HG03439 (cell line): ENCODE results near the gene PDGFB.

Experiments
- ATAC-seq: cut with Tn5 transposase; IDR thresholded peaks from one replicate; pipeline ENCODE4 v1.9.1; 2021; ENCODE audit warnings: mild to moderate bottlenecking, moderate library complexity; ENCODE audit not compliant: unreplicated experiment

The PDGFB gene

GRCh38 chr22:39244496-39245129 lies at the start of gene PDGFB:
PDGFB (minus strand) TSS chr22:39244982; CDS start chr22:39243963, 1,019 bp downstream.
- ATAC-seq: no peak

GRCh38 chr22:39293766-39294368 lies 49.1 kb upstream of the PDGFB start:
- no peak for ATAC-seq

- ATAC-seq: no peak
These were observed 47.8 kb upstream of the PDGFB start for GRCh38 chr22:39292561-39293074.

- no peak for ATAC-seq
These were observed 47.3 kb upstream of the PDGFB start for GRCh38 chr22:39292031-39292462.

GRCh38 chr22:39291523-39291922 lies 46.7 kb upstream of the PDGFB start:
- ATAC-seq: no peak

GRCh38 chr22:39290724-39291161 lies 46.0 kb upstream of the PDGFB start:
- no peak for ATAC-seq

- no peak for ATAC-seq
These were observed 45.4 kb upstream of the PDGFB start for GRCh38 chr22:39289975-39290720.

- ATAC-seq: no peak
These were observed 44.8 kb upstream of the PDGFB start for GRCh38 chr22:39289533-39289932.

GRCh38 chr22:39288135-39288898 lies 43.5 kb upstream of the PDGFB start:
- ATAC-seq: no peak

- ATAC-seq: no peak
These were observed 42.4 kb upstream of the PDGFB start for GRCh38 chr22:39287076-39287725.

GRCh38 chr22:39284983-39285382 lies 40.2 kb upstream of the PDGFB start:
- ATAC-seq: no peak

GRCh38 chr22:39284142-39284980 lies 39.6 kb upstream of the PDGFB start:
- no peak for ATAC-seq

- no peak for ATAC-seq
These were observed 38.8 kb upstream of the PDGFB start for GRCh38 chr22:39283322-39284141.

GRCh38 chr22:39282645-39283321 lies 38.0 kb upstream of the PDGFB start:
- ATAC-seq: no peak

- ATAC-seq: no peak
These were observed 36.3 kb upstream of the PDGFB start for GRCh38 chr22:39281126-39281525.

GRCh38 chr22:39280250-39280649 lies 35.5 kb upstream of the PDGFB start:
- ATAC-seq: no peak

- ATAC-seq: no peak
These were observed 34.5 kb upstream of the PDGFB start for GRCh38 chr22:39279170-39279850.

GRCh38 chr22:39278040-39278439 lies 33.3 kb upstream of the PDGFB start:
- no peak for ATAC-seq
